ENCODE measurements around the gene WDR49.

The WDR49 gene

GRCh38 chr3:167611718-167612117 is 42.0 kb downstream of the WDR49 start:
- DNase-seq = no peak

- no peak for DNase-seq
Measured at GRCh38 chr3:167609156-167609555, 44.6 kb downstream of the WDR49 start.

DNA sequence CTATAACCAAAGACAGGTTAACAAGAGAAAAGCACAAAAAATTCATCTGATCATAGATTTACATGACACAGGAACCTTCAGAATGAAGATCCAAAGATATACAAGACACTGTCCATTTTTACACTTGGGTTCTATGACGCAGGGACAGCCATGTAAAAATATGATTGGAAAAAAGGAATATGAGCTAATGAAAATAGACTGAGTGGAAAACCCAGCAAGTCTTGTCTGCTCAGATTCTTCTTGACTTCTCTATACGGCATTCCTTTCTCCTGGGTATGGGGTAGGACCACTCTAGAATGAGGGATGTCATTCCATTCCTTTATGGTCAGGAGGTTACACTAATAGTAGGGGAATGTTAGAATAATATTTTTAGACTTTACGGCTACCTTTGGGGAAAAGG is 46.9 kb downstream of the WDR49 start:
- DNase-seq = no peak

DNA sequence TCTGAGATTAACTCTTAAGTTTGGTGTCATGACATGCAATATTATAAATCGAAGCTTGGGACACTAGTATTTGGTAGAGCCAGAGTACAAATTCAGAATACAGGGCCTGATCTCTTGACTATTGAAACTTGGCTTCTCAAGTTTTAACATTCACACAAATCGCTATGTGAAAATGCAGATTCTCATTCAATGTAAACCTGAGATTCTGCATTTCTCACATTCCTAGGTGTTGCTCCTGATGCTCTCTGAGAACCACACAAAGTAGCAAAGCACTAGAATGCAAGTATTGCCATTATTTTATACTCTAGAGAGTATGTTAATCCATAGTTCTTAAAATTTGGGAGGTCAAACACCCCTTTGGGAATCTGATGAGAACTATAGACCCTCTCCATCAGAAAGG is 47.9 kb downstream of the WDR49 start:
- DNase-seq = no peak

DNA sequence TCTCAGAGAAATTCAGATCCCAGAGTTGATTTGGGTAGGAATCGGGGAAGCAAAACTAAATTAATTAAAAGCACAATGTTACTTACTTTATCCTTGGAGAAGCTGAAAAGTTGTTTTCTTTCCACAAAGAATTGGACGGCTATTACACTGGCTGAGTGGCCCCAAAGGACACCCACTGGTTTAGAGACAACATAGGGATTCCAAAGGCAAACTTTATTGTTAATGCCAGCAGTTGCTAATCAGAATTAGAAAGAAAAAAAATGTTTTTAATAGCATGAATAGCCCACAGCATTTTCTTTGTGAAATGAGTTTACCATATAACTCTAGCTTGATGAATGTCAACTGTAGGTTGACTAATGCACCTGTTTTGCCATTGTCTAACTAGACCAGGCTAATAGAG is 51.7 kb downstream of the WDR49 start:
- DNase-seq = no peak

- DNase-seq = no peak
Measured at GRCh38 chr3:167587651-167588050, 66.1 kb downstream of the WDR49 start.

GRCh38 chr3:167575000-167575600 is 78.6 kb downstream of the WDR49 start:
- DNase-seq = no peak

DNA sequence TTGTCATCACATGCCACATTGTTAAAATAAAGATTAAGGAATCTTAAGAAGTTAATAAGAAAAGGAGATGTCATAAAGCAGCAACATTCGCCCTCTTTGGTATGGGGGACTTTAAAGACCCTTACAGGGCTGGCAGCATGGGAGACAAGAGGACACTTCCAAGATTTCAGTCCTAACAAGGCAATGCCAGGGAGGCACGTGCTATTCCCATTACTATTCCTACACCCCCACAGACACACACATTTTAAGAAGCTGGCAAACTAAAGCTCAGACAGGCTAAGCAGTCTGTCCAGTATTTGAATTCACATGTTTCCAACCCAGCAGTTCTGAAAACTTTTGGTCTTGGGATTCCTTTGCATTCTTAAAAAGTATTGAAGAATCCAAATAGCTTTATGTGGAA is 80.8 kb downstream of the WDR49 start:
- no peak for DNase-seq

DNA sequence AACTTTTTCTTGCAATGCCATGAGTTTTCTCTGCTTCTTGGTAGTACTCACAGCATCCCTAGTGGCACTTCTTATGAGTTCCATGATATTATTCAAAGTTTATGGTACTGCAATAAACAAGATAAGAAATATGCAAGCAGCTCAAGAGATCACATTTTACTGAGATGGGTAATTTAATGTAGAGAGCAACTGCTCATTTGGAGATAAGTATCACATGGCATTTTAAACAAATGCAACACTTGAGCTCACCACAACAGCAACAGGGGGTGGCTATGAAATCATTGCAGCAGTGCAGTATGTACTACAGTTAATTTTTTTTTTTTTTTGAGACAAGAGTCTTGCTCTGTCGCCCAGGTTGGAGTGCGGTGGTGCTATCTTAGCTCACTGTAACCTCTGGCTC is 85.1 kb downstream of the WDR49 start:
- DNase-seq = no peak

DNA sequence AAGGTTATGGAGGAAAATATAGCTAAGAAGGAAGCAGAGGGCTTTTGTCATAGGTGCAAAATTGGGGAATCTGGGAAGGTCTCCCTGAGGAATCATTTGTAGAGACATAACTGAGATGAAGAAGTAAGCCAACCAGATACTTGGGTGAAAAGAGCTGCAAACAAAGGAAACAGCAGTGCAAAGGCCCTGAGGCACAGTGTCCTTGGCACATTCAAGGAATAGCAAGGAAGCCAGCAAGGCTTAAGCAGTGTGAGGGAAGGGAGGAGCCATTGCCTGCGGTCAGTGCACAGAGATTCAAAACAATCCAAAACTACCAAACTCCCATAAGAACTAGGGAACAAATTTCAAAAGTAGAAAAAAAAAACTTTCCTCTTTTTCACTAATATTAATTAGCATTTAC is 88.3 kb downstream of the WDR49 start:
- no peak for DNase-seq

- no peak for DNase-seq
Measured at GRCh38 chr3:167564612-167565011, 89.1 kb downstream of the WDR49 start.

GRCh38 chr3:167559924-167560323 is 93.8 kb downstream of the WDR49 start:
- no peak for DNase-seq

- DNase-seq = no peak
Measured at GRCh38 chr3:167554898-167555297, 98.8 kb downstream of the WDR49 start.

DNA sequence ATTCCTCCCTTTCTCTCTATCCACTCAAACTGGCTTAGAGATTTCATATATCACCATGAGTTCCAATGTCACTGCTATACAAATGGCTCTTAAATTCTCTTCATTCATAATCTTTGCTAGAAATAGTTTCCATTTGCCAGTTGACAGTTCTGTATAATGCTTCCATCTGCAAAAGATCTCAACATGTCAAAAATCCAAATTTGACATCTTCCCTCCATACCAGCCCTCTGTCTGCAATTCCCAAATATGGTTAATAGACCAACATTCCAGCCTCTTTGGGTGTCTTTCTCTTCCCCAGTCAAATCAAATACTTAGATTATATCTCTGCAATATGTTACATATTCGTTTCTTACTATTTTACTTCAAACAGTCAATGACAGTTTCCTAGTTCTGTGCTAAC is 115.7 kb downstream of the WDR49 start:
- DNase-seq = no peak

DNA sequence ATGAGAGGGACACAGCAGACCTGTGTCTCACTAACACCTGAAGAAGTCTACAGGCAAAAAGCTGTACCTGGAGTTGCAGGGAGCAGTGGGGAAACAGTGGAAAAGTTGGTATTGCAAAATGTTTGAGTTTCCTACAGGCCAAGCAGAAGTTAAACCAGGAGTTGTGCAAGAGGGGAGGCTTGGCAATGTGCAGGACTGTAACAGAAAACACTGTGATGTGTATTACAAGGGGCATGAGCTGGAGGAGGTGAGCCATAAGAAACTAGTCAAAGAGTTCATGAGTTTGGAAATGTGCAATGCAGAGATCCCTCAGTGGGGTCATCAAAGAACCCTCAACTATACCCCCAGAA is 132.8 kb downstream of the WDR49 start:
- DNase-seq = no peak

DNA sequence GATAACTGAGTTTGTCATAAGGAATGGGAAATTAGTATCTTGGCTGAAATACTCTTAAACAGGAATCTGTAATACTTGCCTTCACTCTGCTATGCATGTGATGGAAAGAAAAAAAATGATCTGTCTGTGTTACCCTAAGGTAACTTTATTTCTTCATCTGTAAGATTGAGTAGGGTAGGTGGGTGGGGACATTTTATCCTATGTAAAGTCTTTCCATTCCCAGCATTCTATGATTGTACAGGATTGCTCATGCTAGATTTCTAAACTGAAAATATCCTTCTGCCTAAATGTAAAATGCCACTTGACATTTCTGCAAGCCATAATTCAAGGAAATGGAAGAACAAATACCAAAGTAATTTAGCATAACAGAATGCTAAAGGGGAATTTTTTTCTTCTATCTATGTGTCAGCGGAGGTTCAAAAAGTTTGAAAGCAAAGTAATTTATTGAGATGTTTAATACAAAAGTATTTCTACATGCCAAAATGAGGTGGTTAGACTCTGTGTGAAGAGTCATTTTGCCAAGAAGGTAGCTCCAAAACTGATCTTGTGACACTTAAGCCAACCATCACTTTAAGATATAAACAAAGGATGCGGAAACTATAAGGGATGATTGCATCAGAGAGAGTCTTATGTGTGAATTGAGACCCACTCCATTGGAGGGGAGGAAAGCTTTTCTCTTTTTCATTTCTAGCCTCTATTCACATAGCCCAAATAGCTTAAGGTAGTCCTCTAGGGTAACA is 133.3 kb downstream of the WDR49 start:
- no peak for DNase-seq

DNA sequence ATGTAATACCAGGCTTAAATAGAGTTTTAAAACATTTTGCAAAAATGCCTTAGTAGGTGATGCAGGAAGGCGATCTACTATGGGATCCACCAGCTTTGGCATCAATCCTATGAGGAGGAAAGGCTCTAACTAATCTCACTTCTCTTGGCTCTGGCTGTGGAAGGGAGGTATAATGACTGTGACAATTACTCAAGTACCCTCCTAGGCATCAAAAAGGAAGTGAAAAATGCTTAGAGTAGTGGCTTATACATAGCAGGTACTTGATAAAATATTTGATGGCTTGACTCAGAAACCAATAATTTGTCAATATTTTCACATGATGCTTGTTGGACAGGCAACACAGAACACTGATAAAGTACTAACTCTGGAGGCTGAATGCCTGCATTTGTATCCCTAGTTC is 145.8 kb downstream of the WDR49 start:
- no peak for DNase-seq

- no peak for DNase-seq
Measured at GRCh38 chr3:167502401-167502800, 151.3 kb downstream of the WDR49 start.

DNA sequence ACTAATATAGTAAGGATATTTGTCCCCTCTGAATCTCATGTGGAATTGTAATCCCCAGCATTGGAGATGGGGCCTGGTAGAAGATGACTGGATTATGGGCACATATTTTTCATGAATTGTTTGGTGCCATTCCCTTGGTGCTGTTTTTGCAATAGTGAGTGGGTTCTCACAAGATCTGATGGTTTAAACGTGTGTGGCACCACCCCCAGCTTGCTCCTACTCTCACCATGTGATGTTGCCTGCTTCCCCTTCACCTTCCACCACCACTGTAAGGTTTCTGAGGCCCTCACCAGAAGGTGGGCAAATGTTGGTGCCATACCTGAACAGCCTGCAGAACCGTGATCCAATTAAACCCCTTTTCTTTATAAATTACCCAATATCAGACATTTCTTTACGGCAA is 151.8 kb downstream of the WDR49 start:
- no peak for DNase-seq

GRCh38 chr3:167497903-167498302 is 155.8 kb downstream of the WDR49 start:
- DNase-seq = no peak

- no peak for DNase-seq
Measured at GRCh38 chr3:167493244-167493643, 160.5 kb downstream of the WDR49 start.

DNA sequence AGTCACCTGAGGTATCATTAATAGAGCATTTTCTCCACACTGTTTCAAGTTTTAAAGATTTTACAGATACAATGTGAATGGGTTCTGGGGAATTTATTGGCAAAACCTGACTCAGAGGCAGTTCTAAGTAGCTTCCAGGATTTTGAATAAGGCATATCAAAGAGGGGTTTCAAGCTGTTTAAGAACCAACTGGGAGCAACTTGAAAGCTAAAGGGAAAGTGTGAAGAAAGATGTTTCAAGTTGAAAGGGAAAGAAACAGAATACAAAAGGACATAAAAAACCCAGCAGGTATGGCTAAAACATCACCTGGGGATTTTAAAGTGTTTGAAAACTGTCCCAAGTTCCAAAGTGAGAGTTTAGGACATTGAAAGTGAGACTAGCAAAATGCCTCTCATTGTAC is 162.1 kb downstream of the WDR49 start:
- DNase-seq = no peak

- no peak for DNase-seq
Measured at GRCh38 chr3:167489571-167489970, 164.2 kb downstream of the WDR49 start.

DNA sequence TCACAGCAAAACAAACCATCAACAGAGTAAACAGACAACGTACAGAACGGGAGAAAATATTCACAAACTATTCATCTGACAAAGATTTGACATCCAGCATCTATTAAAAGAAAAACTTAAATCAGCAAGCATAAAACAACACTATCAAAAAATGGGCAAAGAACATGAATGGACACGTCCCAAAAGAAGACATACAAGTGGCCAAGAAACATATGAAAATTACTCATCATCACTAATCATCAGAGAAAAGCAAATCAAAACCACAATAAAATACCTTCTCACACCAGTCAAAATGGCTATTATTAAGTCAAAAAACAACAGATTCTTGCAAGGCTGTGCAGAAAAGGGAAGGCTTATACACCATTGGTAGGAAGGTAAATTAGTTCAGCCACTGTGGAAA is 166.2 kb downstream of the WDR49 start:
- no peak for DNase-seq

- DNase-seq = no peak
Measured at GRCh38 chr3:167484551-167484950, 169.2 kb downstream of the WDR49 start.
